Fibroblast of pulmonary artery (primary cell): ENCODE results near the gene FBXL16.
A peak's percentile ranks its signal among the peaks of the same experiment; 100 is the strongest.

Source experiments
- DNase-seq: peaks from one replicate; pipeline ENCODE4 v3.0.0-alpha.2; 2010; ENCODE audit warnings: low read depth
- H3K4me3 ChIP-seq: replicated peaks from 2 replicates; pipeline ENCODE4 v1.5.1; 2011; ENCODE audit warnings: low read depth, mild to moderate bottlenecking, control low read depth, low read length, moderate library complexity
- TF ChIP-seq, protein P1 (sequence below): IDR thresholded peaks from 2 replicates; pipeline ENCODE4 v1.5.1; 2011; ENCODE audit warnings: mild to moderate bottlenecking, control low read depth, low read length, inconsistent platforms; ENCODE audit errors: missing control alignments

FBXL16 gene

DNA sequence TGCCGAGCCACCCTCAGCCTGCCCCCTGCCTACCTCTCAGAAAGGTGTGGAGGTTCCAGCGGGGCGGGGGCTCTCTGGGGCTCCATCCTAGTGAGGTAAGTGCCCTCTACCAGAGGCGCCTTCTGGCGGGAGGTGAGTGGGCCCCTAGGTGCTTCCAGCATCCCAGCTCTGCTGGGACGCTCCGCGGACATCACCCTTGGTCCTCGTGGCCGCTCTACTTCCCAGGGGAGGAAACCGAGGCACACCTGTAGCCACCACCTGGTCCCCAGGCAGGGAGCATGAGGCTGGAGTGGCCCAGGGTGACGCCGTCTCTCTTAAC lies 62.6 kb downstream of the FBXL16 start:
- peak overlapping the region; percentile 70 for H3K4me3 ChIP-seq
- DNase-seq, result no peak
- TF ChIP-seq, protein P1, sequence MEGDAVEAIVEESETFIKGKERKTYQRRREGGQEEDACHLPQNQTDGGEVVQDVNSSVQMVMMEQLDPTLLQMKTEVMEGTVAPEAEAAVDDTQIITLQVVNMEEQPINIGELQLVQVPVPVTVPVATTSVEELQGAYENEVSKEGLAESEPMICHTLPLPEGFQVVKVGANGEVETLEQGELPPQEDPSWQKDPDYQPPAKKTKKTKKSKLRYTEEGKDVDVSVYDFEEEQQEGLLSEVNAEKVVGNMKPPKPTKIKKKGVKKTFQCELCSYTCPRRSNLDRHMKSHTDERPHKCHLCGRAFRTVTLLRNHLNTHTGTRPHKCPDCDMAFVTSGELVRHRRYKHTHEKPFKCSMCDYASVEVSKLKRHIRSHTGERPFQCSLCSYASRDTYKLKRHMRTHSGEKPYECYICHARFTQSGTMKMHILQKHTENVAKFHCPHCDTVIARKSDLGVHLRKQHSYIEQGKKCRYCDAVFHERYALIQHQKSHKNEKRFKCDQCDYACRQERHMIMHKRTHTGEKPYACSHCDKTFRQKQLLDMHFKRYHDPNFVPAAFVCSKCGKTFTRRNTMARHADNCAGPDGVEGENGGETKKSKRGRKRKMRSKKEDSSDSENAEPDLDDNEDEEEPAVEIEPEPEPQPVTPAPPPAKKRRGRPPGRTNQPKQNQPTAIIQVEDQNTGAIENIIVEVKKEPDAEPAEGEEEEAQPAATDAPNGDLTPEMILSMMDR, result no peak
